Mucosa of rectum (tissue), 2 donors: Measurements from ENCODE around the gene WIPI1.

Experiments
- H3K27ac ChIP-seq, 2 donors: one replicate each; pipeline ENCODE4 v1.7.0; 2013; ENCODE audit warnings: inconsistent platforms in 2 of 2, low read depth in 2 of 2, low read length in 2 of 2
- H3K27me3 ChIP-seq, 2 donors: one replicate each; pipeline ENCODE4 v1.7.0; 2013; ENCODE audit warnings: low read length in 2 of 2; ENCODE audit not compliant: control insufficient read depth in 2 of 2, insufficient read depth in 2 of 2
- H3K36me3 ChIP-seq, 2 donors: one replicate each; pipeline ENCODE4 v1.7.0; 2013; ENCODE audit warnings: low read length in 2 of 2; ENCODE audit not compliant: control insufficient read depth in 2 of 2, insufficient read depth in 2 of 2
- H3K4me1 ChIP-seq, 2 donors: one replicate each; pipeline ENCODE4 v1.7.0; 2013; ENCODE audit warnings: low read length in 2 of 2, mild to moderate bottlenecking in 1 of 2; ENCODE audit not compliant: control insufficient read depth in 2 of 2, insufficient read depth in 2 of 2
- H3K4me3 ChIP-seq, 2 donors: one replicate each; pipeline ENCODE4 v1.7.0; 2013; ENCODE audit warnings: low read length in 2 of 2
- H3K9ac ChIP-seq, 2 donors: one replicate each; pipeline ENCODE4 v1.7.0; 2013; ENCODE audit warnings: low read length in 2 of 2, low read depth in 1 of 2, mild to moderate bottlenecking in 1 of 2
- H3K9me3 ChIP-seq, 2 donors: one replicate each; pipeline ENCODE4 v1.7.0; 2013; ENCODE audit warnings: low read length in 2 of 2; ENCODE audit not compliant: control insufficient read depth in 2 of 2
- donor health status: healthy.
- donor health status: Normal muscosa, but diverticular disease.

The WIPI1 gene

GRCh38 chr17:68431045-68431608, 26.2 kb downstream of the WIPI1 start:
- H3K4me3 ChIP-seq: no peak overlapping the region
- peaks cover 68 to 83% of the 10 kb centered on the region in 2 donors for H3K36me3 ChIP-seq
- no peak overlapping the region for H3K27ac ChIP-seq
- H3K9ac ChIP-seq: no peak overlapping the region
- H3K9me3 ChIP-seq: no peaks in the 10 kb centered on the region
- H3K4me1 ChIP-seq: peaks cover 0 to 1% of the 10 kb centered on the region in 2 donors
- no peaks in the 10 kb centered on the region for H3K27me3 ChIP-seq

- no peaks in the 10 kb centered on the region for H3K4me1 ChIP-seq
- H3K27ac ChIP-seq: no peak overlapping the region
- no peak overlapping the region for H3K4me3 ChIP-seq
- peaks cover 73 to 83% of the 10 kb centered on the region in 2 donors for H3K36me3 ChIP-seq
- no peaks in the 10 kb centered on the region for H3K9me3 ChIP-seq
- no peaks in the 10 kb centered on the region for H3K27me3 ChIP-seq
- no peak overlapping the region for H3K9ac ChIP-seq
These were observed 27.4 kb downstream of the WIPI1 start for GRCh38 chr17:68429881-68430280.

GRCh38 chr17:68428498-68429172, 28.7 kb downstream of the WIPI1 start:
- no peaks in the 10 kb centered on the region for H3K9me3 ChIP-seq
- no peak overlapping the region for H3K27ac ChIP-seq
- no peaks in the 10 kb centered on the region for H3K27me3 ChIP-seq
- H3K4me3 ChIP-seq: no peak overlapping the region
- no peak overlapping the region for H3K9ac ChIP-seq
- no peaks in the 10 kb centered on the region for H3K4me1 ChIP-seq
- peaks cover 72 to 83% of the 10 kb centered on the region in 2 donors for H3K36me3 ChIP-seq

- Histone ChIP-seq H3K36me3 (peaks cover 71 to 82% of the 10 kb centered on the region in 2 donors), H3K9ac (no peak overlapping the region), H3K27ac (no peak overlapping the region), H3K9me3 (no peaks in the 10 kb centered on the region), H3K4me1 (no peaks in the 10 kb centered on the region), H3K4me3 (no peak overlapping the region), H3K27me3 (no peaks in the 10 kb centered on the region)
These were observed 29.7 kb downstream of the WIPI1 start for GRCh38 chr17:68427575-68427974.

- no peak overlapping the region for H3K9ac ChIP-seq
- no peak overlapping the region for H3K4me3 ChIP-seq
- H3K27me3 ChIP-seq: no peaks in the 10 kb centered on the region
- H3K27ac ChIP-seq: no peak overlapping the region
- H3K9me3 ChIP-seq: no peaks in the 10 kb centered on the region
- H3K4me1 ChIP-seq: no peaks in the 10 kb centered on the region
- H3K36me3 ChIP-seq: peaks cover 60 to 73% of the 10 kb centered on the region in 2 donors
These were observed 31.3 kb downstream of the WIPI1 start for GRCh38 chr17:68425979-68426378.

GRCh38 chr17:68424861-68425260, 32.4 kb downstream of the WIPI1 start:
- Histone ChIP-seq H3K27me3 (no peaks in the 10 kb centered on the region), H3K27ac (no peak overlapping the region), H3K36me3 (peaks cover 59 to 73% of the 10 kb centered on the region in 2 donors), H3K9me3 (no peaks in the 10 kb centered on the region), H3K9ac (no peak overlapping the region), H3K4me1 (no peaks in the 10 kb centered on the region), H3K4me3 (no peak overlapping the region)

GRCh38 chr17:68424203-68424602, 33.1 kb downstream of the WIPI1 start:
- no peaks in the 10 kb centered on the region for H3K9me3 ChIP-seq
- no peaks in the 10 kb centered on the region for H3K4me1 ChIP-seq
- H3K4me3 ChIP-seq: no peak overlapping the region
- no peak overlapping the region for H3K9ac ChIP-seq
- H3K36me3 ChIP-seq: peaks cover 57 to 75% of the 10 kb centered on the region in 2 donors
- H3K27me3 ChIP-seq: no peaks in the 10 kb centered on the region
- no peak overlapping the region for H3K27ac ChIP-seq

GRCh38 chr17:68423251-68423650, 34.0 kb downstream of the WIPI1 start:
- no peaks in the 10 kb centered on the region for H3K4me1 ChIP-seq
- no peaks in the 10 kb centered on the region for H3K27me3 ChIP-seq
- H3K27ac ChIP-seq: no peak overlapping the region
- no peak overlapping the region for H3K9ac ChIP-seq
- no peak overlapping the region for H3K4me3 ChIP-seq
- no peaks in the 10 kb centered on the region for H3K9me3 ChIP-seq
- peaks cover 48 to 66% of the 10 kb centered on the region in 2 donors for H3K36me3 ChIP-seq

GRCh38 chr17:68422821-68423220, 34.5 kb downstream of the WIPI1 start:
- H3K4me1 ChIP-seq: no peaks in the 10 kb centered on the region
- no peak overlapping the region for H3K9ac ChIP-seq
- no peaks in the 10 kb centered on the region for H3K9me3 ChIP-seq
- H3K27me3 ChIP-seq: no peaks in the 10 kb centered on the region
- H3K36me3 ChIP-seq: peaks cover 46 to 63% of the 10 kb centered on the region in 2 donors
- H3K27ac ChIP-seq: no peak overlapping the region
- H3K4me3 ChIP-seq: no peak overlapping the region

GRCh38 chr17:68421486-68421885, 35.8 kb downstream of the WIPI1 start:
- H3K9ac ChIP-seq: no peak overlapping the region
- no peaks in the 10 kb centered on the region for H3K27me3 ChIP-seq
- H3K27ac ChIP-seq: no peak overlapping the region
- H3K36me3 ChIP-seq: peaks cover 38 to 52% of the 10 kb centered on the region in 2 donors
- H3K4me3 ChIP-seq: no peak overlapping the region
- H3K9me3 ChIP-seq: no peaks in the 10 kb centered on the region
- no peaks in the 10 kb centered on the region for H3K4me1 ChIP-seq
